HCEC 1CT (cell line): ENCODE measurements around the gene HCFC1R1.

ENCODE experiments used
- DNase-seq: peaks from one replicate; pipeline ENCODE4 v3.0.0-alpha.2; 2017

HCFC1R1 gene

GRCh38 chr16:3032624-3033023 is 8.9 kb upstream of the HCFC1R1 start:
- DNase-seq, result no peak

GRCh38 chr16:3030222-3031212 is 6.8 kb upstream of the HCFC1R1 start:
- no peak for DNase-seq

- no peak for DNase-seq
These were observed 5.9 kb upstream of the HCFC1R1 start for GRCh38 chr16:3029491-3030221.

- DNase-seq, result no peak
These were observed 5.1 kb upstream of the HCFC1R1 start for GRCh38 chr16:3028716-3029319.

GRCh38 chr16:3027983-3028715 is 4.4 kb upstream of the HCFC1R1 start:
- peak; percentile 20 for DNase-seq

GRCh38 chr16:3027489-3027795 is 3.7 kb upstream of the HCFC1R1 start:
- no peak for DNase-seq

GRCh38 chr16:3026609-3027488 is 3.1 kb upstream of the HCFC1R1 start:
- DNase-seq, result no peak

- DNase-seq, result no peak
These were observed 2.2 kb upstream of the HCFC1R1 start for GRCh38 chr16:3026003-3026378.

GRCh38 chr16:3025032-3026002 is 1.6 kb upstream of the HCFC1R1 start:
- no peak for DNase-seq

GRCh38 chr16:3023415-3023668 is 400 bp downstream of the HCFC1R1 start:
- peak; percentile 69 for DNase-seq

GRCh38 chr16:3022684-3023414 is 893 bp downstream of the HCFC1R1 start:
- no peak for DNase-seq

GRCh38 chr16:3022208-3022683 is 1.5 kb downstream of the HCFC1R1 start:
- peak; percentile 98 for DNase-seq

GRCh38 chr16:3021449-3022207 is 2.1 kb downstream of the HCFC1R1 start:
- DNase-seq, result peak; percentile 96

- DNase-seq, result peak; percentile 89
These were observed 2.9 kb downstream of the HCFC1R1 start for GRCh38 chr16:3020604-3021448.

GRCh38 chr16:3020247-3020603 is 3.5 kb downstream of the HCFC1R1 start, which contains the start of gene TNFRSF12A:
TNFRSF12A (plus strand) TSS chr16:3020368; CDS start chr16:3020398, 30 bp downstream.
- peak; percentile 78 for DNase-seq

GRCh38 chr16:3019594-3020246 is 4.0 kb downstream of the HCFC1R1 start:
- DNase-seq, result no peak

GRCh38 chr16:3017794-3018506 is 5.8 kb downstream of the HCFC1R1 start, which contains the start of gene CLDN6:
CLDN6 (minus strand) TSS chr16:3018183; CDS start chr16:3016021, 2,162 bp downstream.
- DNase-seq, result no peak
